ENCODE data around the gene GALP.
"Not testable (repeated sequence)": the region's sequence is repeated elsewhere in the genome, so short reads cannot be mapped to it uniquely, and the experiment has no call there.

The GALP gene

GRCh38 chr19:56175861-56176307 lies at the start of gene GALP:
TSS of gene GALP (plus strand) at chr19:56176008. CDS start at chr19:56177109, 1,101 bp downstream.
- DNase-seq (ENCODE audit: low read depth in 2 of 2): not testable (repeated sequence)

DNA sequence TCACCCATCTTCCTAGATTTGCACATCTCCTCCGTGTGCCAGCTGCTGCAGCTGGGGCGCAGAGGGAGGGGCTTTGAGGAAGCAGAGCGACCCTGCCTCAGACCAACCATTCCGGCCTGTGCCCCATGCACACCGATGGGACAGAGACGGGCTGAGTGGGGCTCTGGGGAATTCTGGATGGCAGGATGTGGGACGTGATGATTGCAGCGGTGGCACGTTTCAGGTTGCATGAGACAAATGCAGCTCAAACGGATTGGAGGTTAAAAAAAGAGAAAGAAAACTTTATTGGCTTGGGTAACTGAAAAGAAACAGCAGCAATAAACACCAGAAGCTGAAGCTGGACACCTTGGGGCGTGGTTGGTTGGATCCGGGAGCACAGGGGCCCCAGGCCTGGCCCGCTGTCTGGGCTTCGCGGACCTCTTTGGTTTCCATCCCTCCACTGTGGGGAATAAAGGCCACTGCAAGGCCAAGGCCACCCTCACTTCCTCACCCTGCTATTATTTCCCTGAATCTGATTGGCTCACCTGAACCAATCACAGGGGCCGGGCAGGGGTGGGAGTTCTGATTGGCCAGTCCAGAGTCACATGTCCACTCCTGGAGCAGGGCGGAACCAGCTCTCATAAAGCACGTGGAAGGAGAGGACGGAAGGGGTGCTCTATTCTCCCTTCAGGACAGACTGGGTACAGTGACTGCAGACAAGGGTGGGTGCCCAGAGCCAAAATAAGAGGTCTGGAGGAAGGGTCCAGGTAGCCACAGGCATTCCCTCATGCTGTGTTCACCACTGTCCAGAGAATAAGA lies 48.6 kb upstream of the GALP start:
- DNase-seq (ENCODE audit: low read depth in 2 of 2): no peak

- DNase-seq (ENCODE audit: low read depth in 2 of 2): no peak
Observed at GRCh38 chr19:56130006-56130405, 45.8 kb upstream of the GALP start.

- DNase-seq (ENCODE audit: low read depth in 2 of 2): no peak
Observed at GRCh38 chr19:56131651-56132050, 44.2 kb upstream of the GALP start.

DNA sequence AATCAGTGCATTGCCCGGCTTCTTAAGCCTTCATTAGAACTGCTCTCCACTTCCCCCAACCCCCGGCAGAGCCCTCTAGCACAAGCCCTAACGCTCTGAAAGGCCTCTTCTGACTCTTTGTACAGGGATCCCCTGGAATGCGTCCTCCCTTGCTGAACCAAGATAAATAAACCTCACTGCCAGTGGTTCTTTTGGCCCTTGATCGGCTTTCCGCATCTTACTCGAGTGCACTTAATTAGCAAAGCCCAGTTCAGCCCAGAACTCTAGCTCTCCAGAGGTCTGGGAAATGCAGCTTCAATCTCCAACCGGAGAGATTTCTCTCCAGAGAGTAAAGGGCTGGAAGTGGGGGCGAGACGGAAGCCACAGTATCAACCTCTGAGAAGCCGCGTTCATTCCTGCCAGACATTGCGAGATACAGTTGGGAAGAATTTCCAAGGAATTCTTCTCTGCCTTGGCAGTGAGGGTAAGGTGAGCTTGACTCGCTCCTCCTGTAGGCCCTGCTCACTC lies 43.4 kb upstream of the GALP start:
- no peak for DNase-seq (ENCODE audit: low read depth in 2 of 2)

GRCh38 chr19:56133858-56134653 lies 41.8 kb upstream of the GALP start:
- no peak for DNase-seq (ENCODE audit: low read depth in 2 of 2)

- no peak for DNase-seq (ENCODE audit: low read depth in 2 of 2)
Observed at GRCh38 chr19:56134654-56134921, 41.2 kb upstream of the GALP start.

DNA sequence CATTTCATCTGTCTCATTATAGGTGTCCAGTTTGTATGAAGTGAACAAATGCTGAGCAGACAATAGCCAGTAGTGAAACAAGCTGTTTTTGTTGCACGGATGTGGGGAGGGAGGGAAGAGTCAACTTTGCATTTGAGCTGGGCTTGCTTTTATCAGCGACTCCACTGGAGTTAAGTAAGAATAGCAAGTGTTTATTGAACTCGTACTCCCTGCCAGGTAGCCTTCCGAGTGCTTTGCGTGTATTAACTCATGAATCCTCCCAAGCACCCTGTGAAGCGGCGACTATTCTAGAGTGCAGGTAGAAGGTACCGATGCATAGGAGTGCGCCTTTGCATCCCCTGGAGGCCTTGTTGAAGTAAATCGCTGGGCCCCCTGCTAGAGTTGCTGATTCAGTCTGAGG lies 39.4 kb upstream of the GALP start:
- DNase-seq (ENCODE audit: low read depth in 2 of 2): no peak

GRCh38 chr19:56137405-56137804 lies 38.4 kb upstream of the GALP start:
- no peak for DNase-seq (ENCODE audit: low read depth in 2 of 2)

DNA sequence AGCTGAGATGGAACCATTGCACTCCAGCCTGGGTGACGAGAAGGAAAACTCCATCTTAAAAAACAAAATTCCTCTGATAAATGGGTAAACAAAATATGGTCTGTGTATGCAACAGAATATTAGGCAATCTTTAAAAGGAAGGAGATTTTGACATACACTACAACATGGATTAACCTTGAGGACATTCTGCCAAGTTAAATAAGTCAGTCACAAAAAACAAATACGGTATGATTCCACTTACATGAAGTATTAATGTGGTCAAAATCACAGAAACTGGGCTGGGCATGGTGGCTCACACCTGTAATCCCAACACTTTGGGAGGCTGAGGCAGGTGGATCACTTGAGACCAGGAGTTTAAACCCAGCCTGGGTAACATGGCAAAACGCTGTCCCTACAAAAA lies 37.7 kb upstream of the GALP start:
- no peak for DNase-seq (ENCODE audit: low read depth in 2 of 2)

- no peak for DNase-seq (ENCODE audit: low read depth in 2 of 2)
Observed at GRCh38 chr19:56139847-56140582, 35.8 kb upstream of the GALP start.

DNA sequence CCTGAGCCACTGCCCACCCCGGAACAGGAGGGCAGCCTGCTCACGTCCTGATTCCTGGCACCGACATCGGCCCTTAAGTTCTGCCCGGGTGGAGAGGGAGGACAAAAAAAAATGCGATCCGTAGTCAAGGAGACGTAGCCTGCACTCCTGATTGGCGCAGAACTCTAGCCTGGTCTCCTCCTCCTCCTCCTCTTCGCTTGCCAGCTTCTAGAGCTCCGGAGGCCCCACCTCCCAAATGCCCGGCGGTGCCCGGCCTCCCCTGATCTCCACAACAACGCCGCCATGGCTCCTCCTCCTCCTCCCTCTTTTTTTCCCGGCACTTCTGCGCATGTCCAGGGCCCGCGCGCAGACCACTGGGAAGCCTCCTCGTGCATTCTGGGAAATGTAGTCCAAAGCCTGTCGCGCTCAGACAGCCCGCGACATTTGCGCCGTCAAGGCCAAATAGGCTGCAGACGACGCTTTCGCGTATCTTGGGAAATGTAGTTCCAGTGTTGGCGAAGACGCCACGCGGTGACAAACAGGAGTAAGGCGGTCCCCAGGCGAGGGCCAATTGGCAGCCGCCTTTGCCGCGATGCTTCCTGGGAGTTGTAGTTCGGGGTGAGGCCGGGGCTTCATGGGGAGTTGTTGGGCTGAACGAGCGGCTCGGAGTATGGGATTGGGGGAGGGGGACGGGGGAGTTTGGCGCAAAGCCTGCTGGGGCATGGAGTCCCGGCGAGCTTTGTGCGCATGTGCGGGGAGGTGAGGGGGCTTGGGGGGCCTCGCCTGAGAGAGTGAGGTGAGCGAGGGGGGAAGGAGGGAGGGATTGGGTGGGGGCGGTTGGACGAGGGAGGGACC lies 35.0 kb upstream of the GALP start, which contains the start of gene ZNF444:
TSS of gene ZNF444 (plus strand) at position 705 of the 834 bp plus-strand sequence. CDS start 5,625 bp downstream, outside the sequence.
- peak; percentile 100 for DNase-seq (ENCODE audit: low read depth in 2 of 2)

- DNase-seq (ENCODE audit: low read depth in 2 of 2): no peak
Observed at GRCh38 chr19:56141417-56141993, 34.3 kb upstream of the GALP start.

DNA sequence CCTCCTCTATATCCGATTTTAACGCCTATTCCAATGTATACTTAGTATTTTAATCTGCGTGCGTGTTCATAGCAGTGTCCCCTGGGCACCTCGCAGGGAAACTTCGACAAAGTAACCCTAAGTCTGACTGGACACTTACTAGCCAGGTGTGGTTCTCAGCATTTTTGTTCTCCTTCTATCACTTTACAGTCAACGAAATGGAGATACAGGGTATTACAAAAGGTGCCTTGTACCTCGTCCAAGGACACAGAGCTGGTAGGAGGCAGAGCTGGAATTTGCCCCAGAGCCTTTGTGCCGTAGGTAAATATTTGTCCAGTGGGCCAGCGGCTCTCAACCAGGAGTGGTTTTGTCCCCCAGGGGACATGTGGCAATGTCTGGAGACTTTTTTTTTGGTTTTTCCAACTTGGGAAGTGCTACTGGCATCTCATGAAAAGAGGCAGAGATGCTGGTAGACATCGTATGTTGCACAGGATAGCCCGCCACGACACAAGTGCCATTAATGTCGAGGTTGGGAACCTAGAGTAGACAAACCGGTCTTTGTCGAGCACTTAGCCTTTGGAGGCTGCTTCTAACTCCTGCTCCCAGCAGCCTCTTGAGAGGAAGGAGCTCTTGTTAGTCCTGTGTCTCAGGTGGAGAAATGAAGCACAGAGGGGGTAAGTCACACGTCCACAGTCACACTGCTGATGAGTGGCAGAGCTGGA lies 33.6 kb upstream of the GALP start:
- DNase-seq (ENCODE audit: low read depth in 2 of 2): no peak

DNA sequence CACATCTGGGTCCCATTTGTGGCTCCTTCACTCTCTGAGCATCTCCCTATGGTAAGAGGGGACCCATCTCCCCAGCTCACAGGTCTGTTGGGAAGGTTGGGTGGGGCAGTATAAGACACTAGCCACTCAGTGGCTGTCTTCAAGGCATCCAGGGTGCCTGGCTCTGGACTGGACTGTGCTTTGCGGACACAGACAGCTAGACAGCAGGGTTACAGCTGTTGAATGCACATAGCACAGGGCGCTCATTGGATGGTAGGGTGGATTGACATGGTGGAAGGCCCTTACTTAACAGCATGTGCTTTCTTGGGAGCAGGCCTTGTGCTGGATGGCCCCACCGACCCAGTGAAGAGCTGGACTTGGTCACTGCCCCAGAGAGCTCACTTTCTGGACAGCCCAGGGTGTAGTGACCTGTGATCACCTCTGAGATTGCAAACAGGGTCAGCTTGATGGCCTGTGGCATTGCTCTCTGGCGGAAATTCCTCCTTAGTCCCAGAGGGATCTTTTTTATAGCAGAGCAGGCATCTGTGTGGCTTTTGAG lies 32.8 kb upstream of the GALP start:
- DNase-seq (ENCODE audit: low read depth in 2 of 2): no peak

DNA sequence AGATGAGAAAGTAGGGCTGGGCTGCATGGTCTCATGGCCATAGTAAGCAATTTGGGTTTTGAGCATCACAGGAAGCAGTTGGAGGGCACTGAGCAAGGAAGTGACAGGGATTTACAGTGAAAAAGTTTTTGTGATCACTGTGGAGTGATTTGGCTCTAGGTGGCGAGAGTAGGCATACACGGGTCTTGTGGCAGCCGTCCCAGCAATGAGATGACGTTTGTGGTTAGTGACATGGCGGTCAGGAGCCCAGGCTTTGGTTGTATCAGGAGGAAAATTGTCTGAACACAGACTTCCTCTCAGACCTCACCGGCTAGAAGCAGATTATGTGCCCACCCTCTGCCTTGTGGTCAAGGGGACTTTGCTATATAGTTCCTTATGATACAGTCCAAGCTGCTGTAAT lies 31.4 kb upstream of the GALP start:
- no peak for DNase-seq (ENCODE audit: low read depth in 2 of 2)

- no peak for DNase-seq (ENCODE audit: low read depth in 2 of 2)
Observed at GRCh38 chr19:56144831-56145230, 31.0 kb upstream of the GALP start.

DNA sequence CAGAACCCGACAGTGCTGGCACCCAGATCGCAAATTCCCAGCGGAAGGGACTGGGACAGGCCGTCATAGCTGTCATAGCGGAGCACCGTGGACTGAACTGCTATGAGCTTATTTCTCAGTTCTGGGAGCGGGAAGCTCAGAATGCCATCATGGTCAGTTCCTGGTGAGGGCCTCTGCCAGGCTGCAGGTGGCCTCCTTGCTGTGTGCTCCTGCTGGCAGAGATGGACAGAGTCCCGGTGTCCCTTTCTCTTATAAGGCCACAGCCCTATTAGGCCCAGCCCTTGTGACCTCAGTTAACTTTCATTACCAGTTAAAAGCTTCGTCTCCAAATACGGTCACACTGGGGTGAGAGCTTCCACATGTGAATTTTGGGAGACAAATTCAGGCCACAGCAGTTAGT lies 30.1 kb upstream of the GALP start:
- no peak for DNase-seq (ENCODE audit: low read depth in 2 of 2)

- no peak for DNase-seq (ENCODE audit: low read depth in 2 of 2)
Observed at GRCh38 chr19:56146904-56147303, 28.9 kb upstream of the GALP start.

- no peak for DNase-seq (ENCODE audit: low read depth in 2 of 2)
Observed at GRCh38 chr19:56147307-56147706, 28.5 kb upstream of the GALP start.
